Caco-2 (cell line): ENCODE results near the gene TMEM140. TPM values are rescaled to one million over a fixed set of nuclear protein-coding genes. Genes with fewer than 3 reads are reported as not detected.
A peak's percentile ranks its signal among the peaks of the same experiment; 100 is the strongest.

Experiments
- BruUV-seq: library from RNA; stranded (reverse); fragments of 400-500 nt; replicated peaks from 2 replicates; lab custom pipeline; 2021; lab: Mats Ljungman, UMichigan
- CTCF ChIA-PET: fragments of 300-600 bp; sonication (Branson Sonifier 250); formaldehyde crosslinking; loops from one replicate; lab custom pipeline; 2022; ENCODE audit warnings: antibody characterized with exemption; lab: Charles Lee
- POLR2A ChIA-PET: fragments of 300-600 bp; sonication (Branson Sonifier 250); formaldehyde crosslinking; loops from one replicate; lab custom pipeline; 2022; ENCODE audit warnings: antibody characterized with exemption; lab: Charles Lee
- DNase-seq, 2 experiments: peaks; one replicate each; pipeline versions ENCODE4 v3.0.0 to v3.0.0-alpha.2; 2020 to 2022
- H3K27me3 ChIP-seq: replicated peaks from 2 replicates; pipeline ENCODE4 v1.6.0; 2011; ENCODE audit warnings: low read length; ENCODE audit not compliant: control insufficient read depth, insufficient read depth
- H3K36me3 ChIP-seq: 2 replicates; pipeline ENCODE4 v1.5.1; 2011; ENCODE audit warnings: low read length; ENCODE audit not compliant: control insufficient read depth, insufficient read depth
- H3K4me1 ChIP-seq: fragments of 250-450 bp; sonication (Bioruptor Pico); 2 replicates; pipeline ENCODE4 v1.5.1; 2020; ENCODE audit warnings: mild to moderate bottlenecking
- H3K4me3 ChIP-seq: 2 replicates; pipeline ENCODE4 v1.5.1; 2011; ENCODE audit warnings: low read depth, mild to moderate bottlenecking, control low read depth, low read length
- H3K9me3 ChIP-seq: fragments of 250-450 bp; sonication (Bioruptor Pico); 2 replicates; pipeline ENCODE4 v1.5.1; 2020; ENCODE audit warnings: mild to moderate bottlenecking, moderate library complexity
- H3K27ac Mint-ChIP-seq: one replicate; pipeline ENCODE4 v1.8.0; 2022; ENCODE audit warnings: mixed read lengths; ENCODE audit not compliant: unreplicated experiment
- H3K27me3 Mint-ChIP-seq: one replicate; pipeline ENCODE4 v1.8.0; 2022; ENCODE audit warnings: mixed read lengths; ENCODE audit not compliant: insufficient read depth, unreplicated experiment
- H3K36me3 Mint-ChIP-seq: one replicate; pipeline ENCODE4 v1.8.0; 2022; ENCODE audit warnings: mild to moderate bottlenecking, mixed read lengths; ENCODE audit not compliant: insufficient read depth, unreplicated experiment
- H3K4me1 Mint-ChIP-seq: one replicate; pipeline ENCODE4 v1.8.0; 2022; ENCODE audit warnings: low read depth, mixed read lengths; ENCODE audit not compliant: unreplicated experiment
- H3K4me3 Mint-ChIP-seq: one replicate; pipeline ENCODE4 v1.8.0; 2022; ENCODE audit warnings: mild to moderate bottlenecking, moderate library complexity, mixed read lengths; ENCODE audit not compliant: unreplicated experiment
- H3K9me3 Mint-ChIP-seq: one replicate; pipeline ENCODE4 v1.8.0; 2022; ENCODE audit warnings: mixed read lengths; ENCODE audit not compliant: unreplicated experiment
- intact Hi-C: fragments of 100-400 bp; cut with micrococcal nuclease; formaldehyde crosslinking; loops from one replicate; pipeline ENCODE4 v1.10.0; 2022; ENCODE audit not compliant: unreplicated experiment
- total RNA-seq: library from RNA; stranded (reverse); gene quantifications from 2 replicates; pipeline ENCODE4 v1.2.3, GENCODE V29; 2022
- TF ChIP-seq, protein P1 (sequence below), 2 experiments: fragments of 200-600 bp in 1 of 2; IDR thresholded peaks; 1 replicate in 1 of 2; 2 replicates in 1 of 2; pipeline versions ENCODE4 v1.5.1 to v1.8.0; 2011 to 2022; ENCODE audit warnings: antibody characterized with exemption in 1 of 2, control low read depth in 1 of 2, inconsistent platforms in 1 of 2, low read depth in 1 of 2, low read length in 1 of 2, mild to moderate bottlenecking in 1 of 2, moderate library complexity in 1 of 2; ENCODE audit not compliant: insufficient read depth in 1 of 2, severe bottlenecking in 1 of 2, unreplicated experiment in 1 of 2

Gene TMEM140
- total RNA-seq, 1 experiment from 2014 or later, result 6.1 TPM

DNA sequence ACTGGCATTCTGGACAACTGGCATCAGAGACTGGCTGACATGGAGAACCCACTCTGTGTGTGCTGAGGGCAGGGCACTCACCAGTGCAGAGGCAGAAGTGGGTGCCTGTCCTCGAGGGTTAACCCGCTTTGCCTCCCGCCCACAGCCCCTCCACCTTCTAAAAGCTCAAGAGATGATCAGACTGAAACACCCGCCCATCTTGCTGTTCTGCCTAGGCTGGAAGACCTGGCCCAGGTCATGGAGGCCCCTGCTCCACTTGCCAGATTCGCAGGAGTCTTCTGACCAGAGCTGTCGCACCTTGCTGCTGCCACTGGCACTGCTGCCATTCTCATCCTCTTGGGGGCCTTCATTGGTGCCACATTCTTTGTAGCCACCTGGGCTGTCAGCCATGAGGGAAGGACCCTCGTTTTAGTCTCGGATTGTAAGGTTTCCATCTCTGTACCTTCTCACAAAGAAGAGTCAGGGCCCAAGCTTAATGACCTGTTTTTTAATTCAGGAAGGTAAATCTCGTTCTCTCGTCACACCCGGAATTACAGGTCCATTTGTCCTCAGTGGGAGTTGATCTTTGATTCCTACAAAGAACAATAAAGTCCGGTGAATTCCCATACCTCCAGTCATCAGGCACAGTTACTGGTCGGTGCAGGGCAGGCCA is 20.7 kb downstream of the TMEM140 start:
- BruUV-seq, result no TSS peak
- POLR2A ChIA-PET, result no interaction called here
- Mint-ChIP-seq H3K27ac (peak overlapping the region; percentile 94), H3K27me3 (no peaks in the 10 kb centered on the region), H3K36me3 (peaks cover 76% of the 10 kb centered on the region), H3K4me1 (peaks cover 24% of the 10 kb centered on the region), H3K9me3 (peaks cover 11% of the 10 kb centered on the region), H3K4me3 (peak overlapping the region; percentile 85)
- no peak for DNase-seq
- TF ChIP-seq, protein P1, sequence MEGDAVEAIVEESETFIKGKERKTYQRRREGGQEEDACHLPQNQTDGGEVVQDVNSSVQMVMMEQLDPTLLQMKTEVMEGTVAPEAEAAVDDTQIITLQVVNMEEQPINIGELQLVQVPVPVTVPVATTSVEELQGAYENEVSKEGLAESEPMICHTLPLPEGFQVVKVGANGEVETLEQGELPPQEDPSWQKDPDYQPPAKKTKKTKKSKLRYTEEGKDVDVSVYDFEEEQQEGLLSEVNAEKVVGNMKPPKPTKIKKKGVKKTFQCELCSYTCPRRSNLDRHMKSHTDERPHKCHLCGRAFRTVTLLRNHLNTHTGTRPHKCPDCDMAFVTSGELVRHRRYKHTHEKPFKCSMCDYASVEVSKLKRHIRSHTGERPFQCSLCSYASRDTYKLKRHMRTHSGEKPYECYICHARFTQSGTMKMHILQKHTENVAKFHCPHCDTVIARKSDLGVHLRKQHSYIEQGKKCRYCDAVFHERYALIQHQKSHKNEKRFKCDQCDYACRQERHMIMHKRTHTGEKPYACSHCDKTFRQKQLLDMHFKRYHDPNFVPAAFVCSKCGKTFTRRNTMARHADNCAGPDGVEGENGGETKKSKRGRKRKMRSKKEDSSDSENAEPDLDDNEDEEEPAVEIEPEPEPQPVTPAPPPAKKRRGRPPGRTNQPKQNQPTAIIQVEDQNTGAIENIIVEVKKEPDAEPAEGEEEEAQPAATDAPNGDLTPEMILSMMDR (IDR thresholded peaks at IDR 0.05; ENCODE audit: insufficient read depth in 1 of 2, low read depth in 1 of 2, low read length in 1 of 2, severe bottlenecking in 1 of 2, unreplicated experiment in 1 of 2), result no peak
- H3K4me1 ChIP-seq, result peaks cover 12% of the 10 kb centered on the region; the same call in 1 of the 2 replicates
- H3K9me3 ChIP-seq, result no peaks in the 10 kb centered on the region
- no peaks in the 10 kb centered on the region for H3K27me3 ChIP-seq
- peaks cover 5% of the 10 kb centered on the region for H3K36me3 ChIP-seq
- CTCF ChIA-PET, result no interaction called here
- intact Hi-C loops, result no loop called here
- H3K4me3 ChIP-seq, result no peak overlapping the region

DNA sequence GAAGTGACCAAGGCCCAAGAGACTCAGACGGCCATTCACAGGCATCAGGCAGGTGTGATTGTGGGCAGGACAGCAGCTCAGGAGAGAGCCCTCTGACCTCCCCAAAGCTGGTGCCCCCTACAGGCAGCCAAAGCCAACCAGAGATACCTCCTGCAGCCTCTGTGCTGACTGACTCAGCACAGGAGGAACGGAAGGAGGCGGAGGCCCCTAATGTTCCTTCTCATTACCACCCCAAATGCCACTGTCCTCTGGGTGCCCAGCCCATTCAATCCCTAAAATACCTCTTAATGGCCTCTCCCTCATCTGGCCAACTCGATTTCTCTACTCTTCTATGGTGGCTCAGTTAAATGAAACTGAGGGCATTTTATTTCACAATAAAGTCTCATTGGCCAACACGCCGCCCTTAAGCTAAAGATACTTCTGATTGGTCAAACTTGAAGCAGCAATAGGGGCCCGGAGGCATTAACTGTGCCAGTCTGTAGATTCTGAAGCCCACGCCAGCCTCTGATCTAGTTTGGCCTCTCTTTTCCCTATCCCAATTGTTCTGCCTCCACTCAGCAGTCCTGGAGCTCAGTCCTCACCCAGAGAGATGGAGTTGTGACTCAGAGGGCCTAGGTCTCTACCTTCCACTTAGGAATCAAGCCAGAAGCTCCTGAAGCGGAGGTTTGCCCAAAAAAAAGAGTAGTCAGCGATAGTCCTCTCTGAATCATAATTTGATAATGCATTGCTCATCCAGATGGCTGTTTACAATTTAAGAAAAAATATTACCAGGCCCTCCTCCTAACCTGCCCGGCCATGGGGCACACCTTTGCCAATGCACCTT is 21.5 kb downstream of the TMEM140 start:
- H3K9me3 ChIP-seq, result no peaks in the 10 kb centered on the region
- peaks cover 12% of the 10 kb centered on the region; the same call in 1 of the 2 replicates for H3K4me1 ChIP-seq
- peak overlapping the region; percentile 98 for H3K4me3 ChIP-seq
- ChIA-PET POLR2A (no interaction called here), CTCF (interaction anchor here (0.6 to 2.2 kb wide), 2 partner anchors 183 to 220 kb away, joined by 3 to 8 read pairs; partner anchors contain the start of gene AGBL3)
- Mint-ChIP-seq H3K36me3 (peaks cover 69% of the 10 kb centered on the region), H3K27me3 (no peaks in the 10 kb centered on the region), H3K9me3 (peaks cover 11% of the 10 kb centered on the region), H3K27ac (peak overlapping the region; percentile 94), H3K4me3 (peak overlapping the region; percentile 85), H3K4me1 (peaks cover 24% of the 10 kb centered on the region)
- no peaks in the 10 kb centered on the region for H3K27me3 ChIP-seq
- intact Hi-C loops, result no loop called here
- BruUV-seq, result TSS peak; percentile 62
- H3K36me3 ChIP-seq, result peaks cover 5% of the 10 kb centered on the region
- TF ChIP-seq, protein P1 (IDR thresholded peaks at IDR 0.05; ENCODE audit: insufficient read depth in 1 of 2, low read depth in 1 of 2, low read length in 1 of 2, severe bottlenecking in 1 of 2, unreplicated experiment in 1 of 2), result peak; percentile 40 to 46
- DNase-seq, result peak; percentile 60 to 67

DNA sequence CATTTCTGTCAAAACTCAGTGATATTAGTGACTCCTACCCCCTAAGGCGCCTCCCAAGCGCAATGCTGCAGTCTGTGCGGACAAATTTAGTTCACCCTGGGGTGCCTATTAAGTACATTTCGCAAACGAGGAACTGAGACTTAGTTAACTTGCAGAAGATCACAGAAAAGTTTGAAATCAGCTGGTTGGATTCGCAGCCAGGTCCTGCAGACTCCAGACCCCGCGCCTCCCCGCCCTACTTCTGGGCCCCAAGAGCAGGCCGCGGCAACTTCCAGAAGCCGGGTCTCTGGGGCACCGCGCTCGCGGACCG is 22.0 kb downstream of the TMEM140 start:
- peak overlapping the region; percentile 98 for H3K4me3 ChIP-seq
- peak overlapping the region; percentile 94 for H3K27ac Mint-ChIP-seq
- no peaks in the 10 kb centered on the region for H3K27me3 ChIP-seq
- POLR2A ChIA-PET, result no interaction called here
- H3K4me3 Mint-ChIP-seq, result peak overlapping the region; percentile 85
- H3K4me1 Mint-ChIP-seq, result peaks cover 24% of the 10 kb centered on the region
- peaks cover 64% of the 10 kb centered on the region for H3K36me3 Mint-ChIP-seq
- H3K27me3 Mint-ChIP-seq, result no peaks in the 10 kb centered on the region
- no peaks in the 10 kb centered on the region for H3K9me3 ChIP-seq
- DNase-seq, result no peak
- TF ChIP-seq, protein P1 (IDR thresholded peaks at IDR 0.05; ENCODE audit: insufficient read depth in 1 of 2, low read depth in 1 of 2, low read length in 1 of 2, severe bottlenecking in 1 of 2, unreplicated experiment in 1 of 2), result no peak
- H3K36me3 ChIP-seq, result peaks cover 5% of the 10 kb centered on the region
- peaks cover 11% of the 10 kb centered on the region for H3K9me3 Mint-ChIP-seq
- intact Hi-C loops, result loop anchor here (1.0 to 5.0 kb wide), 8 partner anchors 22 to 537 kb away; partner anchors contain the start of genes AGBL3, BPGM, TMEM140 and WDR91
- peaks cover 12% of the 10 kb centered on the region; the same call in 1 of the 2 replicates for H3K4me1 ChIP-seq
- CTCF ChIA-PET, result interaction anchor here (2.2 kb wide), 1 partner anchor 183 kb away, joined by 8 read pairs; the partner anchor contains the start of gene AGBL3
- no TSS peak for BruUV-seq
